Measurements from ENCODE around the gene BCR.

Gene BCR

GRCh38 chr22:23351321-23351720, 171.0 kb downstream of the BCR start:
- in situ Hi-C loops (cut with HindIII; ENCODE audit: low sequenced_read_pairs): no loop called here
- DNase-seq (ENCODE audit: low read depth): no peak
- H3K4me3 ChIP-seq (ENCODE audit: low read depth, low read length): no peak overlapping the region
- no peak for TF ChIP-seq CTCF (IDR thresholded peaks at IDR 0.05; ENCODE audit: low read depth, low read length, missing control alignments)

DNA sequence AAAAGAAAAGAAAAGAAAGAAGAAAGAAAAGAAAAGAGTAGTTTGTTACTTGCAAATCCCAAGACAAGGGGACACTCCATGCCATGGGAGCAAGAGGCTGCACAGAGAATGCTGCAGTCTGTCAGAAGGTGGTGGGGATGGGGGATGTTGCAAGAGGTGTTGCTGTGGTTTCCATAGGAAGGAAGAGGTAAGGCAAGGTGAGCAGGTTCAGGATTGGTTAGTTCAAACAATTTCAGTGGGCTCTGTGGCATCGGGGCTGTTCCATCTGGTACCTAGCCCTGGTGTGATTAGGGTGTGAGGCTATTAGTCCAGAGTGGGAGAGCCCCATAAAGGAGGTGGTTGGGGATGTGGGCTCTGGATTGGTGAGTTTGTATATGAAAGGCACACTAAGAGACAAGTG, 172.7 kb downstream of the BCR start:
- no peak overlapping the region for H3K4me3 ChIP-seq (ENCODE audit: low read depth, low read length)
- in situ Hi-C loops (cut with HindIII; ENCODE audit: low sequenced_read_pairs): no loop called here
- no peak for DNase-seq (ENCODE audit: low read depth)
- no peak for TF ChIP-seq CTCF (IDR thresholded peaks at IDR 0.05; ENCODE audit: low read depth, low read length, missing control alignments)

DNA sequence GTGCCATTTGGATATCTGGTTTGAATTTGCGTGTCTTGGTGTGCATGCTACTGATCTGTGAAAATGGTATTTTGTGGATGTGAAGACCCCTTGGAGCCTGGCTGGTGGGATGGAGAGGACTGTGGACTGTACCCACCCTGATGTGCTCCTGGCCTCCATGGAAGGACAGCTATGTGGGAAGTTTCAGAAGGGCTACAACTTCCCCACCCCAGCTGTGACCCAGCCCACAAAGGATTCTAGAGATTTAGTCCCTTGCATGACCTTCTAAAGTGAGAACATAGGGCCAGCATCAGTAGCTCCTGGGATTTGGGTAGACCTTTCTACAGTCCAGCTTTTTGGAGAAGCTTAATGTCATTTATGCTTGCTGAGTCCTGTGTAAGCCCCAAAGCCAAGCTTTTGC, 173.4 kb downstream of the BCR start:
- TF ChIP-seq CTCF (IDR thresholded peaks at IDR 0.05; ENCODE audit: low read depth, low read length, missing control alignments): no peak
- no peak for DNase-seq (ENCODE audit: low read depth)
- in situ Hi-C loops (cut with HindIII; ENCODE audit: low sequenced_read_pairs): no loop called here
- no peak overlapping the region for H3K4me3 ChIP-seq (ENCODE audit: low read depth, low read length)

DNA sequence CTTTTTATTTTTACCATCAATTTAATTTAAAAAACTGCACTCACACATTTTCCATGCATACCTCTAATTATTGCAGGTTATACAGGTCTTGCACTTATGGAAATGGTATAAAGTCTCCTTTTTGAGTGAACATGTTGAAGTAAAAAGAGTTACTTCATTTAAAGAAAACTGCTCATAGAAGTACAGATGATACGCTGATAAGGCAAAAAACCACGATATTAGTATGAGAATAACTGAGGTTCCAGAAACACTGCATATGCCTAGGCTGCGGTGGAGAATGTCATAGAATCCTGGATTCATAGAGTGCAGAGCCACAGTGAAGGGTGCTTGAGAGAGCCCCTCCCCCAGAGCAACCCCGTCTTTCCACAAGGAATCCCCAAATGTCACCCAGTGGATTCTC, 175.8 kb downstream of the BCR start:
- in situ Hi-C loops (cut with HindIII; ENCODE audit: low sequenced_read_pairs): no loop called here
- no peak overlapping the region for H3K4me3 ChIP-seq (ENCODE audit: low read depth, low read length)
- DNase-seq (ENCODE audit: low read depth): no peak
- TF ChIP-seq CTCF (IDR thresholded peaks at IDR 0.05; ENCODE audit: low read depth, low read length, missing control alignments): no peak

- TF ChIP-seq CTCF (IDR thresholded peaks at IDR 0.05; ENCODE audit: low read depth, low read length, missing control alignments): no peak
- DNase-seq (ENCODE audit: low read depth): no peak
- no peak overlapping the region for H3K4me3 ChIP-seq (ENCODE audit: low read depth, low read length)
- in situ Hi-C loops (cut with HindIII; ENCODE audit: low sequenced_read_pairs): no loop called here
Observed at GRCh38 chr22:23357053-23357452, 176.7 kb downstream of the BCR start.

DNA sequence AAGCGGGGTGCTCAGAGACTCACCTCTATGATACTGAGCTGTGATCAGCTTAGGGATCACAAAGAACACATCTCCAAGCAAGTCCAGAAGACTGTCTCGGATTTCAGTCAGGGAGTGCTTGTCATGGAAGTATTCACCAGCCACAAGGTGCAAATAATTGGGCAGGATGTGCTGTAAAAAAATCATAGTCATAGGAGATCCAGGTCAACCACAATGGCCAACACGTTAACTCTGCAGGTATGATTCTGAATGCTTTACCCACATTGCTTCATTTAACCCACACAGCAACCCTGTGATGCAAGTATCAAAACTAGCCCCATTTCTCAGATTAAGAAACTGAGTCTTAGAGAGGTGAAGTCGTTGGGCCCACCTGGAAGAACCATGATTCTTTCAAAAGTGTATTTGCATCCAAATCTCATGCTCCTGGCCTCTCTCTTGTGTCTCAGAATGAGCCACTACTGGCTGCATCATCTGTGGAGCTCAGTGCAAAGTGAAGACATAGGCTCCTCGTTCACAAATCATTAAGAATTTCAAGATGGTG, 179.3 kb downstream of the BCR start:
- no peak overlapping the region for H3K4me3 ChIP-seq (ENCODE audit: low read depth, low read length)
- TF ChIP-seq CTCF (IDR thresholded peaks at IDR 0.05; ENCODE audit: low read depth, low read length, missing control alignments): no peak
- in situ Hi-C loops (cut with HindIII; ENCODE audit: low sequenced_read_pairs): no loop called here
- no peak for DNase-seq (ENCODE audit: low read depth)

- no peak overlapping the region for H3K4me3 ChIP-seq (ENCODE audit: low read depth, low read length)
- in situ Hi-C loops (cut with HindIII; ENCODE audit: low sequenced_read_pairs): no loop called here
- no peak for DNase-seq (ENCODE audit: low read depth)
- TF ChIP-seq CTCF (IDR thresholded peaks at IDR 0.05; ENCODE audit: low read depth, low read length, missing control alignments): no peak
Observed at GRCh38 chr22:23361676-23362075, 181.4 kb downstream of the BCR start.

Measured in astrocyte of the cerebellum (primary cell).